DMS53 treated with DMSO at 0.1 percent for 48 hours (cell line): ENCODE results near the gene C1orf174.

Experiments used
- DNase-seq: peaks from one replicate; lab custom pipeline; 2025; ENCODE audit not compliant: unreplicated experiment; lab: John Stamatoyannopoulos, UW

Gene C1orf174

GRCh38 chr1:3898475-3898735 lies 1.7 kb downstream of the C1orf174 start:
- no peak for DNase-seq

DNA sequence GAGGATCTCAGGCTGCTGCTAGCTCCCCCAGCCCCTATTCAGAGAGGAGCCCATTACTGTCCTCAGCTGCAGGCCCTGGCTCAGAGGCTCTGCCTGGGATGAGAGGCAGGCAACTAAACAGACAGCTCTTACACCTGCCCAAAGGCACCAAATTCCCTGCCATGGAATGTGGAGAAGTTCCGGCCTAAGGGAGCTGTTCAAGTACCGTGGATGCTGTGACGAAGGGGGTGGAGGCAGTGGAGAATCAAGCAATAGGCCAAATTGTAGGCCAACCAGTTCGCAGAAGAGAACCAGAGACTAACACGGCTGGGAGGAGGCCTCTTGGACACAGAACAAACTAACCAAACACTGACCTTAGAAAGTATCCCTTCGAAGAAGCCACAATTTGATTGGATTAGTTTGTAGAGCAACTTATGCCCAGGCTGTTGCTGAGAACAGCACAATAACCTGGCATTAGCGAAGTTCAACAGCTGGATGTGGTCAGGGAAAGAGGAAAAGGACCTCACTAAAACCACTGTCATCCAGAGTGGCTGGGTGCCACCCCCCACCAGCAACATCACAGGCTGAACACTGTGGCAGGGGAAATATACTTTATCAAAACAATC lies 3.6 kb downstream of the C1orf174 start:
- DNase-seq = no peak

DNA sequence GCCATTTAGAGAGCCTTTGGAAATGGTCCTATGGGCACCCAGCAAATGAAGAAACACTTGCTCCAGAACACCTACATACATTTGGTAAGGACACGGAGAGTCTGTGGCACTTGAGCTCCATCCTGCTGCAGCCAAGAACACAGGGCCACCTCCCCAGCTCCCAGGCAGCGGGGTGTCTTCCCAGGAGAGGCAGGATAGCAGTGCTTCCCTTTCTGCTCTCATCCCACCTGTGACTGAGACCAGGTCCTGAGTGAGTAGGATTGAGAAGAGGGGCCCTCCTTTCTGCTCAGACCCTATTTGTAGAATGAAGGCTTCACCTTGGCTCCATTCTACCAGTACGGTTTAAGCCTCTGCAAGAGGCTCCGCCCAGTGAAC lies 4.1 kb downstream of the C1orf174 start:
- no peak for DNase-seq

DNA sequence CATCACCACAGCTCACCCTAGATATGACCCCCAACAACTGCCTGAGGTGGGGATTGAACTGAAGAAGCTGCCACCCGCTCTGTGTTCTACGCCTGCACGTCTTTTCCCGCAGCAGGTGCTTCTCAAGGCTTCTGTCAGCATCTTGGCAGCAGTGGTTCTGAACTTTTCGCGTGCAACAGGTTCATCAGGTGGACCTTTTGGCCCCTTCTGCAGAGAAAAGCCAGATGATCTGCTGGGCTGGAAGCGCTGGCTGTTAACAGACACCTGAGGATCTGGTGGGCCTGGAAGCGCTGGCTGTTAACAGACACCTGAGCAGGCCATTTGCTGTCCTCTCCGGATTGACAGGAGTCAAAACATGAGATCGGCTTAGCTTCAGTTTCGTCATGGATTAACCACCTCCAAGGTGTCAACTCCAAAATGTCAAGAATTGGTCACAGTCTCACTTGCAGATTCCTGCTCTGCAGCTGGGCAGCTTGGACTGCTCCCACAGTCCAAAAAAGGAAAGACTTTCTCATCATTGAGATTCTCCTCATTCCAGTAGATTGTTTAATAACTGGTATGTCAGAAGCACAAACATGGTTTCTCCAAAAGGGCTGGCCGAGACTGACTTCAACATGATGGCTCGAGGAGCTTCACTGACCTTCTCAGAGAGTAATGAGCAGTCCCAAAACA lies 4.7 kb downstream of the C1orf174 start:
- no peak for DNase-seq

GRCh38 chr1:3894626-3895278 lies 5.3 kb downstream of the C1orf174 start:
- DNase-seq = no peak

DNA sequence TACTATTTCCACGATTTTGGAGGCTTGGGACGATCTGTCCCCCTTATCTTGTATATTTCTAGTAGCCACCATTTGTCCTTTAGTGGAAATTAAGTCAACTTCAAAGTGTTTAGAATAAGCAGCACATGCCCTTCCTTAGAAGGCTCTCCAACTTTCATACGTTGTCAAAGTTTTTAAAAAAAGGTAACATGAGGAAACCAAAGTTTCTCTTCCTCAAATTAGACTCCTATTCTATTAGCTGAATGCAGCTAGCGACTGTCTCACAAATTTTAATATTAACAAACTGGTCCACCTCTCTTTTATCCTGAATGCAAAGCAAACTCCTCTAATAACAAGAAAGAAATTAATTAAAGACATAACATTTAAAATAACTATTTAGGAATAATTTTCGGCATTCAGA lies 6.9 kb downstream of the C1orf174 start:
- no peak for DNase-seq

GRCh38 chr1:3892748-3893147 lies 7.3 kb downstream of the C1orf174 start:
- no peak for DNase-seq

DNA sequence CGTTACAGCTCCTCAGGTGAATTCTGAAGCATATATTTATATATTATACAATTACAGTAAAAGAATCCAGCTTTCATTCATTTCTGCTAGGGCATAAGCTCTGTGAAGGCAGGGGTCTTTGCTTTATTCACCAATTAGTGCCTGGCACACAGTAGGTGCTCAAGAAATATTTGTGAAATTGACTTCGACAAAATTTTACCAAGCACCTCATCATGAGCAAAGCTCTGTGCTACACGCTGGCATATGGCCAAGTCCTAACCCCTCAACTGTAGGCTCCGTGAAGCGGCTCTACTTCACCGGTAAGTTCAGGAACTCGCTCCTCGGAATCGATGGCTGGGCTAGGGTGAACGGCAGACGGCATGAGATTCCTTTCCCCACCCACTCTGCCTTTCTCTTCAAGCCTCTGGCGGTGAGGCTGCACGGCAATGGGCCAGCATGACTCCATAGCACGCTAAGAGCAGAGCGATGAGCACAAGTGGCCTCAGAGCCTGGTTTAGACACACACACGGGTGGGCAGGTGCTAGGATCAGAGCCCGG lies 8.7 kb downstream of the C1orf174 start:
- DNase-seq = no peak

DNA sequence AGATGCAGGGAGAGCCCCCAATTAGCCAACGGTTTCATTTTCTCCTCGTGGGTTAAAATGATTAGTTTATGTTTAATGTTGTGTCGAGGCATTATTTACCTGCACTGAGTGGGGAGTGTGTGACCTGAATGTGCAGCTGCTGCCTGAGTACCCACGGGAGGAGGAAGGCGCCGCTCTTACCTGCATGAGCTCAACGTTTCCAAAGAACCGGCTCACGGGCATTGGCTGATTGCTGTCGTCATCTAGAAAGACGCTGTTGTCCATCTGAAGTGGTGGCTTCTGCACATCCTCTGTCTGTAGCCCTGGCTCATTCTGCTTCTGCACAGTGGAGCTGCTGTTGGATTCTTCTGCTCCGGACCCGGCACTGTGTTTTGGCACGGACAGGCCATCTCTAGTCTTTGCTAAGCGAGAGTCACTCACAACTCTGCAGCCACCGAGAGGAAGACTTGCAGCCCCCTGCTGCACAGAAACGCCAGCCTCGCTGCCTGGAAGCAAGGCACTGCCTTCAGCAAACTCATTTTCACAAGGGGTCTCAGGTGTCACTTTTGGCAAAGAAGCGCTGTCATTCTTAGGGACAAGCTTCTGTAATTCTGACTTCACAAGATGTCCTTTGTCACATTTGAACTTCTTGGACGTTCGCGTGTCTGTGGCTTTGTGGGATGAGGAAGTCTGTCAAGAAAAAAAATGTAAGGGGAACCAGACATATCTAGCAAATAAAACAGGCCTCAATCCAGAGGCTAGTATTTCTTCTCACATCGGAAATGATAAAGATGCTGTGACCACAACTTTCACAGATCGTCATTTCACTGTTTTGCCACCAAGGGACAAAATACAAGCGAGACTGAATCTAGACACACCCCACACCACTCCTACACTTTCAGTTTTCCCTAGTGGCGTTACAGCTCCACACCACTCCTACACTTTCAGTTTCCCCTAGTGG lies 9.4 kb downstream of the C1orf174 start:
- no peak for DNase-seq

GRCh38 chr1:3889936-3890335 lies 10.1 kb downstream of the C1orf174 start:
- DNase-seq = no peak

DNA sequence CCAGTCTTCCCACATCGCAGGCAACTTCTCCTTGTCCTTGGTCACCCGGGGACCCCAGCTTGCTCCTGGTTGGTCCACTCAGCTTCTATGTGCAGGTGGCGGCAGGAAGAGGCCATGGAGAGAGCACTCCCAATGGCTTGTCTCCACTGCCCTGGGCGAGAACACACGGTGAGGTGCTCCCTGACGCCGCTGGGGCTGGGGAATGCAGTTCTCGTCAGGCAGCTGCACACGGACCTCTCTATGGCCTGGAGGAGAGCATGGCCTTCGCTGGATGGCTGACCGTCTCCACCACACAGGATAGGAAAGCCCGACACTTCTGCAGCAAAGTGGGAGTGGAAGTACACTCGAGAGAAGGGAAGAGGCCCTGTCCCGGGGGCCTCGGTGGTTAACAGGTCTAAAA lies 11.8 kb downstream of the C1orf174 start:
- no peak for DNase-seq

GRCh38 chr1:3886691-3887090 lies 13.4 kb downstream of the C1orf174 start:
- no peak for DNase-seq

DNA sequence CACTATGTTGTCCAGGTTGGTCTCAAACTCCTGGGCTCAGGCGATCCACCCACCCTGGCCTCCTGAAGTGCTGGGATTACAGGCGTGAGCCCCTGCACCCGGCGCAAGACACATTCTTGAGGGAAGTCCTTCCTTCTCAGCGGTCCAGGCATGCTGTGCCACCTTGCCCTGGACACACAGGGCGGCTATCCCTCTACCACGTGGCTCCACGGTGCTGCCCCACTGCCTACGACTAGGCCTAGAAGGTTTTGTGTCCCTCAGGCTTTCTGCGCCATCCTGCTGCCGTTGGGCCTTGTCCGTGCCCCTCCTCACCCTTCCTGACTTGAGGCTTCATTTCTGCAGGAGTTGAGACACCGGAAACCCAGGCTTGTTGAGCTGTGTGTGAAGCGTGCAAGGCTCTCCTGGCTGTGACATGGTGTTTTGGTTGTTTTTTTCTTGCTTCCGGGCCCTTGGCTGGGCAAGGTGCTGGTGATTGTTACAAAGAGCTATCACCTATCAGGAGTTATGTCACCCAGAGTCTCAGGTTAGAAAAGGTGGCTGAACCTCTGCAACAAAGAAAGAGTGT lies 13.9 kb downstream of the C1orf174 start:
- no peak for DNase-seq

DNA sequence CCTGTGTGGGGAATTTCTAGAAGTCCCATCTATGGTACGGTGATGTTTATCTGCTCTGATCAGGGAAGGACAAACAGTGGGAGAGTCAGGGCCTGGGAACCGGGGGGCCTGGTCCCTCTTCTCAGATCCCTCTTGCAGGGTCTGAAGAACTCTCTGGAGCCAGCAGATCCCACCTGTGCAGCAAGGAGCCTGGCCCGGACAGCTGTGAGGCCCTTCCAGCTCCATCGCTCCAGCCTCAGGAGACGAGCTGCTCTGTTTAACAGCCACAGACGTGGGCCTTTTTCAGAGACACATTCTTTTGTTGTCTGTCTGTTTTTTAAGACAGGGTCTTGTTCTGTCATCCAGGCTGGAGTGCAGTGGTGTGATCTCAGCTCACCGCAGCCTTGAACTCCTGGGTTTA lies 14.5 kb downstream of the C1orf174 start:
- no peak for DNase-seq

- DNase-seq = no peak
Measured at GRCh38 chr1:3884966-3885365, 15.1 kb downstream of the C1orf174 start.

GRCh38 chr1:3883194-3883925 lies 16.7 kb downstream of the C1orf174 start:
- DNase-seq = no peak

DNA sequence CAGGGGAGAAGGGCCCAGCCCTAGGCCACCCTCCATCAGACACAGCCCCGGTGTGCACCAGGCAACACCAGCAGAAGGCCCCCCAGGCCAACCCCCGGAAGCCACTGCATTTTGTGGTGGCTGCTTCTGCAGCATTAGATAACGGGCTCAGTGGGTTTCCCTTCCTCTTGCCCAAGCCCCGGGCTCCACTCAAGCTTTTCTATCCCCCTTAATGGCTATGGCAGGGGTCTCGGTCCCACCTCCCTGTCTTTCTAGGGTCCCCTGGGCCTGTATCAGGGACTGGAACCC lies 18.9 kb downstream of the C1orf174 start:
- no peak for DNase-seq

DNA sequence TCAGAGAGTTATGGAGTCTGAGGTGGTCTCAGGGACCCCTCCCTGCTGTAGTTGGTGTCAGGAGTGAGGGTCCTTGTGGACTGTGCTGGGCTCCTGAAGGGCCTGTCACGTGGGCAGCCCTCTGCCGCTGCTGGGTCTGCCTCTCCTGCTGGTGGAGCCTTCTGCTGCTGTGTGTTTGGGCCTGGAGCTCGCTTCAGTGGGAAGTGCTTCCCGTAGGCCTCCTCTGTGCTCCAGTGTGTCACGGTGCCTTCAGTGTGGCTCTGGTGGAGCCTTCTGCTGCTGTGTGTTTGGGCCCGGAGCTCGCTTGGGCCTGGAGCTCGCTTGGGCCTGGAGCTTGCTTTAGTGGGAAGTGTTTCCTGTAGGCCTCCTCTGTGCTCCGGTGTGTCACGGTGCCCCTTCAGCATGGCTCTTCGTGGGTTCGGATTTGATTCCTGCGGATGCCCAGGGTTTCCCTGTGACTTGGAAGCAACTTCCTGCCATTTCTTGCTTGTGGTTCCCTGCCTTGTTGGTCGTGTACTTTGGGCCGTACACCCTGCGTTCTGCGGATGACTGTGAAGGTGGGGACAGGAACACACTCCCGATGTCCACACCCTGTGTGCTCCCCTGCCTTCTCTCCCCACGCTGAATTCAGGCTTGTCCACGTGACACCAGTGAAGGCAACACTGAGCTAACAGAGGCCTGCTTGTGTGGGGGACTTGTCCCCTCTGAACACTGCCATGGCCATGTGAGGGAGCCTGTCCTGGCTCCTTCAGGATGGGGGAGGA lies 19.5 kb downstream of the C1orf174 start:
- no peak for DNase-seq

DNA sequence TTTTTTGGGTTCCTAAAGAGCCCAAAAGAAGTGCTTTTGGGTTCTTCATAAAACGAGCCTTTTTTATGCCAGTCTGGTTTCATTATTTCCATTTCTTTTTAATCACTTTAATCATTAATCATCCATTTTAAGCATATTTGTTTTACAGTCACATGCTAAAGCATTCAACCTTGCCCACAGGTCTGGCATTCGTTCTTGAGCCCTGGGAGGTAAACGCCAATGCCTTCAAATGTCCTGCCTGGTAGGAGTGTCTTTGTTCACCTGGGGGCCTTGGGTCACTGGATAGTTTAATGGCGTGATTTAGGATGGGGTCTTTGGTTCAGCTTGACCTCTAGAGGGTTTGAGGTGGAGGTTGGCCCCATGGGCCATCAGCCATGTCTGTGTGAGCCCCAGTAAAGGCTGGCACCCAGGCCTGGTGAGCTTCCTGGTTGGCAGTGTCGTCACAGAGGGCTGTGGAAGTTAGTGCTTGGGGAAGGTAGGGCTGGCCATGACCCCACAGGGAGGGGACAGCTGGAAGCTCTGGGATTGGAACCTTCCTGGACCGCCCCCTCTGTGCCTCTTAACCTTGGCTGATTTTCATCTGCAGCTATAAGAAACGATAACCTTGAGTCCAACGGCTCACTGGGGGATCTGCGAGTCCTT lies 20.2 kb downstream of the C1orf174 start:
- DNase-seq = no peak

DNA sequence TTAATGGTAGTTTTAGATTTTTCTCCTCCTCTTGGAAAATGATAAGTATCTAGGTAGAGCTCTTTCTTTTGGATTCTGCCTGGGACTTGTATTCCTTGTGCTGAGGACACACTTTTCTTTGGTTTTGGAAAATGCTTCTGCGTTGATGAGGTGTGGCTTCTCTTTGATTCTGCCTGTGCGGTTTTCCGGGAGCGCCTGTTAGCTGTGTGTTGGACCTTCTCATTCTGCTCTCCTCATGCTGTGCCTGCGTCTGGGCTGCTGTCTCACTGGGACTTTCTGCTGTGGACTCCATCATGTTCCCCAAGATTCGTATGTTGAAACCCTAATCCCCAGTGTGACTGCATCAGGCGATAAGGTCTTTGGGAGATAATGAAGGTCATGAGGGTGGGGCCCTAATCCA lies 21.0 kb downstream of the C1orf174 start:
- DNase-seq = no peak
